Stomach (tissue), 4 donors: ENCODE results near the gene NOTCH3.

ENCODE experiments used
- CTCF ChIP-seq, 7 experiments: fragments of 450-650 bp in 4 of 7; fragments of 200-600 bp in 3 of 7; sonication (generic) in 3 of 7; IDR thresholded peaks; one replicate each; pipeline ENCODE4 v1.5.1; 2016 to 2019; ENCODE audit warnings: antibody characterized with exemption in 7 of 7, control low read depth in 2 of 7, mild to moderate bottlenecking in 1 of 7
- POLR2A ChIP-seq, 4 donors: fragments of 450-650 bp; IDR thresholded peaks; one replicate each; pipeline ENCODE4 v1.6.1; 2016; ENCODE audit warnings: antibody characterized with exemption in 4 of 4, control low read depth in 2 of 4, mild to moderate bottlenecking in 1 of 4, moderate library complexity in 1 of 4
- POLR2AphosphoS5 ChIP-seq, 3 donors: sonication (generic); formaldehyde crosslinking; IDR thresholded peaks; one replicate each; pipeline ENCODE4 v1.6.1; 2016; ENCODE audit warnings: antibody characterized with exemption in 3 of 3

GRCh38 chr19:15154002-15154612, 46.7 kb downstream of the NOTCH3 start:
- TF ChIP-seq CTCF (IDR thresholded peaks at IDR 0.05), result peak in 4 of 7 experiments; percentile 8 to 14 (median 11)
- TF ChIP-seq POLR2AphosphoS5 (IDR thresholded peaks at IDR 0.05), result no peak
- TF ChIP-seq POLR2A (IDR thresholded peaks at IDR 0.05), result no peak
